ENCODE data around the gene CORO2A.

- no peak for TF ChIP-seq EP300 (IDR thresholded peaks at IDR 0.05; ENCODE audit: borderline replicate concordance in 1 of 2, control insufficient read depth in 1 of 2, low read depth in 2 of 2, low read length in 2 of 2)
- no peak for TF ChIP-seq REST (IDR thresholded peaks at IDR 0.05; ENCODE audit: low read depth, low read length)
- TF ChIP-seq, protein P1, sequence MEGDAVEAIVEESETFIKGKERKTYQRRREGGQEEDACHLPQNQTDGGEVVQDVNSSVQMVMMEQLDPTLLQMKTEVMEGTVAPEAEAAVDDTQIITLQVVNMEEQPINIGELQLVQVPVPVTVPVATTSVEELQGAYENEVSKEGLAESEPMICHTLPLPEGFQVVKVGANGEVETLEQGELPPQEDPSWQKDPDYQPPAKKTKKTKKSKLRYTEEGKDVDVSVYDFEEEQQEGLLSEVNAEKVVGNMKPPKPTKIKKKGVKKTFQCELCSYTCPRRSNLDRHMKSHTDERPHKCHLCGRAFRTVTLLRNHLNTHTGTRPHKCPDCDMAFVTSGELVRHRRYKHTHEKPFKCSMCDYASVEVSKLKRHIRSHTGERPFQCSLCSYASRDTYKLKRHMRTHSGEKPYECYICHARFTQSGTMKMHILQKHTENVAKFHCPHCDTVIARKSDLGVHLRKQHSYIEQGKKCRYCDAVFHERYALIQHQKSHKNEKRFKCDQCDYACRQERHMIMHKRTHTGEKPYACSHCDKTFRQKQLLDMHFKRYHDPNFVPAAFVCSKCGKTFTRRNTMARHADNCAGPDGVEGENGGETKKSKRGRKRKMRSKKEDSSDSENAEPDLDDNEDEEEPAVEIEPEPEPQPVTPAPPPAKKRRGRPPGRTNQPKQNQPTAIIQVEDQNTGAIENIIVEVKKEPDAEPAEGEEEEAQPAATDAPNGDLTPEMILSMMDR (IDR thresholded peaks at IDR 0.05 in 2 of 3, conservative IDR thresholded peaks at IDR 0.05 in 1 of 3; ENCODE audit: control insufficient read depth in 2 of 3, extremely low read depth in 1 of 3, insufficient read depth in 1 of 3, low read depth in 3 of 3, low read length in 3 of 3) = no peak
- TF ChIP-seq LARP7 (IDR thresholded peaks at IDR 0.05) = no peak
- no peak for TF ChIP-seq SP1 (IDR thresholded peaks at IDR 0.05; ENCODE audit: low read depth, low read length)
- TF ChIP-seq TAF1 (IDR thresholded peaks at IDR 0.05; ENCODE audit: borderline replicate concordance, low read depth, low read length) = no peak
- TF ChIP-seq MXI1 (IDR thresholded peaks at IDR 0.05; ENCODE audit: low read depth, low read length) = no peak
- TF ChIP-seq, protein P2, sequence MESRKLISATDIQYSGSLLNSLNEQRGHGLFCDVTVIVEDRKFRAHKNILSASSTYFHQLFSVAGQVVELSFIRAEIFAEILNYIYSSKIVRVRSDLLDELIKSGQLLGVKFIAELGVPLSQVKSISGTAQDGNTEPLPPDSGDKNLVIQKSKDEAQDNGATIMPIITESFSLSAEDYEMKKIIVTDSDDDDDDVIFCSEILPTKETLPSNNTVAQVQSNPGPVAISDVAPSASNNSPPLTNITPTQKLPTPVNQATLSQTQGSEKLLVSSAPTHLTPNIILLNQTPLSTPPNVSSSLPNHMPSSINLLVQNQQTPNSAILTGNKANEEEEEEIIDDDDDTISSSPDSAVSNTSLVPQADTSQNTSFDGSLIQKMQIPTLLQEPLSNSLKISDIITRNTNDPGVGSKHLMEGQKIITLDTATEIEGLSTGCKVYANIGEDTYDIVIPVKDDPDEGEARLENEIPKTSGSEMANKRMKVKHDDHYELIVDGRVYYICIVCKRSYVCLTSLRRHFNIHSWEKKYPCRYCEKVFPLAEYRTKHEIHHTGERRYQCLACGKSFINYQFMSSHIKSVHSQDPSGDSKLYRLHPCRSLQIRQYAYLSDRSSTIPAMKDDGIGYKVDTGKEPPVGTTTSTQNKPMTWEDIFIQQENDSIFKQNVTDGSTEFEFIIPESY (IDR thresholded peaks at IDR 0.05) = no peak
- no peak for TF ChIP-seq MYC (IDR thresholded peaks at IDR 0.05; ENCODE audit: insufficient read depth, insufficient read length, insufficient replicate concordance, low read length, severe bottlenecking)
- no peak for TF ChIP-seq HDAC6 (IDR thresholded peaks at IDR 0.05; ENCODE audit: unreplicated experiment)
- no peak for TF ChIP-seq SUPT20H (IDR thresholded peaks at IDR 0.05; ENCODE audit: borderline replicate concordance, control insufficient read depth, low read depth, low read length)
Observed at GRCh38 chr9:98083061-98083501, 109.4 kb downstream of the CORO2A start.
